Measurements from ENCODE around the gene CCDC112. TPM values are rescaled to one million over a fixed set of nuclear protein-coding genes. Genes with fewer than 3 reads are reported as not detected.

The CCDC112 gene
- 1 to 10 TPM; 3.3 to 4.9 (median 3.8) TPM for total RNA-seq

GRCh38 chr5:115296124-115297022 lies at the start of gene CCDC112:
TSS of gene CCDC112 (minus strand) at chr5:115296654. CDS start at chr5:115296543, 111 bp downstream.
- intact Hi-C loops (cut with DNase I): no loop called here
- WGBS, 2 donors: 2 to 3% methylated on average over 35 to 39 of the region's 86 CpGs
- H3K4me1 ChIP-seq: peaks cover 4 to 6% of the 10 kb centered on the region in 2 donors
- peak; percentile 78 for DNase-seq
- H3K36me3 ChIP-seq: no peaks in the 10 kb centered on the region
- peak within 1 kb of the TSS in 1 of 3 donors; percentile 51 for H3K27ac ChIP-seq
- H3K27me3 ChIP-seq: no peaks in the 10 kb centered on the region
- peak within 1 kb of the TSS; percentile 51 to 97 (median 58) for H3K4me3 ChIP-seq (replicated peaks in 1 of 3)
- no peaks in the 10 kb centered on the region for H3K9me3 ChIP-seq
- no peak for TF ChIP-seq CTCF (IDR thresholded peaks at IDR 0.05)
- TF ChIP-seq POLR2A (IDR thresholded peaks at IDR 0.05): peak in 1 of 2 donors; percentile 76

GRCh38 chr5:115345344-115345743 lies 48.9 kb upstream of the CCDC112 start:
- Histone ChIP-seq H3K27ac (no peak overlapping the region), H3K4me3 (replicated peaks in 1 of 3) (no peak overlapping the region), H3K4me1 (no peaks in the 10 kb centered on the region), H3K36me3 (no peaks in the 10 kb centered on the region), H3K27me3 (no peaks in the 10 kb centered on the region), H3K9me3 (no peaks in the 10 kb centered on the region)
- TF ChIP-seq CTCF (IDR thresholded peaks at IDR 0.05): no peak
- TF ChIP-seq POLR2A (IDR thresholded peaks at IDR 0.05): no peak
- no peak for DNase-seq
- intact Hi-C loops (cut with DNase I): no loop called here

- WGBS, 2 donors: 72 to 84% methylated on average over 1 of the region's 1 CpG
- Histone ChIP-seq H3K27ac (no peak overlapping the region), H3K4me3 (replicated peaks in 1 of 3) (no peak overlapping the region), H3K4me1 (no peaks in the 10 kb centered on the region), H3K27me3 (no peaks in the 10 kb centered on the region), H3K36me3 (no peaks in the 10 kb centered on the region), H3K9me3 (no peaks in the 10 kb centered on the region)
- intact Hi-C loops (cut with DNase I): no loop called here
- TF ChIP-seq CTCF (IDR thresholded peaks at IDR 0.05): no peak
- no peak for TF ChIP-seq POLR2A (IDR thresholded peaks at IDR 0.05)
- no peak for DNase-seq
These were observed 47.4 kb upstream of the CCDC112 start for GRCh38 chr5:115343855-115344254.

- TF ChIP-seq CTCF (IDR thresholded peaks at IDR 0.05): no peak
- TF ChIP-seq POLR2A (IDR thresholded peaks at IDR 0.05): no peak
- Histone ChIP-seq H3K4me3 (replicated peaks in 1 of 3) (no peak overlapping the region), H3K4me1 (no peaks in the 10 kb centered on the region), H3K36me3 (no peaks in the 10 kb centered on the region), H3K27me3 (no peaks in the 10 kb centered on the region), H3K27ac (no peak overlapping the region), H3K9me3 (no peaks in the 10 kb centered on the region)
- 83 to 85% methylated on average over 6 of the region's 6 CpGs for WGBS, 2 donors
- no peak for DNase-seq
- intact Hi-C loops (cut with DNase I): no loop called here
These were observed 46.3 kb upstream of the CCDC112 start for GRCh38 chr5:115342590-115343377.

All from thyroid gland (tissue), 4 donors.